Adrenal gland (tissue), 12 donors: ENCODE data around the gene UNC13C. TPM values are rescaled to one million over a fixed set of nuclear protein-coding genes. Genes with fewer than 3 reads are reported as not detected.

ENCODE experiments used
- DNase-seq, 7 donors: peaks; one replicate each; pipeline ENCODE4 v3.0.0-alpha.2; 2019 to 2020
- H3K27ac ChIP-seq, 5 donors: fragments of 200-600 bp; sonication (generic) in 4 of 5; 1 replicate in 3 of 5; 2 replicates in 2 of 5; pipeline versions ENCODE4 v1.5.1 to v1.8.0; 2016 to 2020; ENCODE audit warnings: mild to moderate bottlenecking in 1 of 5
- H3K27me3 ChIP-seq: fragments of 200-600 bp; 2 replicates; pipeline ENCODE4 v1.8.0; 2021
- H3K36me3 ChIP-seq, 2 donors: fragments of 200-600 bp; replicated peaks in 1 of 2; 1 replicate in 1 of 2; 2 replicates in 1 of 2; pipeline versions ENCODE4 v1.5.1 to v1.8.0; 2018 to 2022
- H3K4me1 ChIP-seq, 2 donors: fragments of 200-600 bp; replicated peaks in 1 of 2; 1 replicate in 1 of 2; 2 replicates in 1 of 2; pipeline versions ENCODE4 v1.5.1 to v1.8.0; 2018 to 2021
- H3K4me3 ChIP-seq, 4 donors: fragments of 200-600 bp; sonication (generic) in 3 of 4; one replicate each; pipeline ENCODE4 v1.5.1; 2016 to 2018
- H3K9me3 ChIP-seq, 3 donors: fragments of 200-600 bp; sonication (generic) in 1 of 3; replicated peaks in 1 of 3; 1 replicate in 2 of 3; 2 replicates in 1 of 3; pipeline versions ENCODE4 v1.5.1 to v1.8.0; 2016 to 2021
- CTCF ChIP-seq, 6 experiments: fragments of 450-650 bp in 4 of 6; fragments of 200-600 bp in 2 of 6; sonication (generic) in 1 of 6; IDR thresholded peaks; 1 replicate in 5 of 6; 2 replicates in 1 of 6; pipeline versions ENCODE4 v1.5.1 to v1.8.0; 2016 to 2021; ENCODE audit warnings: antibody characterized with exemption in 6 of 6, mild to moderate bottlenecking in 2 of 6, moderate library complexity in 1 of 6
- POLR2A ChIP-seq, 2 donors: fragments of 450-650 bp; IDR thresholded peaks; one replicate each; pipeline ENCODE4 v1.6.1; 2017; ENCODE audit warnings: antibody characterized with exemption in 2 of 2, mild to moderate bottlenecking in 2 of 2, moderate library complexity in 1 of 2
- WGBS, 4 donors: extraction: QIAGEN DNeasy Blood & Tissue Kit in 2 of 4; methylation state at CpG; one replicate each; pipeline versions ENCODE4 v1.1.5 to v1.1.7; 2013 to 2017; 5-methylcytosine and 5-hydroxymethylcytosine counted together
- intact Hi-C, 2 donors: fragments of 100-400 bp; cut with DNase I; formaldehyde crosslinking; loops; one replicate each; pipeline versions ENCODE4 v1.14.1 to v1.15.0; 2022 to 2023
- polyA plus RNA-seq, 3 donors: library from polyadenylated mRNA; stranded (reverse); fragments of 200-250 nt in 2 of 3; fragments of 350-450 nt in 1 of 3; fragmentation: Illumina TruSeq in 1 of 3; extraction: RNeasy Lipid Tissue Mini Kit (QIAGEN cat#74804) in 1 of 3; gene quantifications; one replicate each; pipeline ENCODE4 v1.2.3, GENCODE V29; 2013 to 2014
- total RNA-seq, 9 donors: library from RNA; depleted of rRNA in 4 of 9; stranded (reverse); fragments of >200 nt in 4 of 9; fragments of 120-200 nt in 1 of 9; fragmentation: NEBNext Ultra II Directional in 1 of 9; extraction: Animal tissue kit (Norgen Biotek cat#: 25700) in 1 of 9; gene quantifications; one replicate each; pipeline versions ENCODE4 v1.1.0 to v1.2.4, GENCODE V29; 2013 to 2023
- donor health status: healthy with polysubstance abuse.
- donor health status: Bipolar disorder and iron deficiency.
- donor health status: DM: yes; HTN: yes; CAD: no.
- donor health status: DM: no; HTN: no; CAD: no.
- donor health status: DM: no; HTN: no; CAD: no.
- donor health status: DM: yes; HTN: yes; CAD: no.

UNC13C gene
- total and polyA plus RNA-seq, 12 donors = 0.04 to 0.61 (median 0.20) TPM; not detected in 4

GRCh38 chr15:54187325-54187724 is 209.1 kb downstream of the UNC13C start:
- intact Hi-C loops = no loop called here
- no peaks in the 10 kb centered on the region for H3K36me3 ChIP-seq
- H3K27ac ChIP-seq = no peak overlapping the region
- H3K9me3 ChIP-seq = no peaks in the 10 kb centered on the region
- no peak overlapping the region for H3K4me3 ChIP-seq
- DNase-seq = no peak
- H3K4me1 ChIP-seq = no peaks in the 10 kb centered on the region
- TF ChIP-seq POLR2A (IDR thresholded peaks at IDR 0.05) (no peak), CTCF (IDR thresholded peaks at IDR 0.05) (no peak)
- no peaks in the 10 kb centered on the region for H3K27me3 ChIP-seq
- WGBS, 4 donors = 66 to 76% (median 73%) methylated on average over 1 of the region's 1 CpG

GRCh38 chr15:54197995-54198394 is 219.8 kb downstream of the UNC13C start:
- WGBS, 4 donors = 67 to 80% (median 79%) methylated on average over 1 of the region's 1 CpG
- TF ChIP-seq CTCF (IDR thresholded peaks at IDR 0.05) (no peak), POLR2A (IDR thresholded peaks at IDR 0.05) (no peak)
- intact Hi-C loops = no loop called here

GRCh38 chr15:54206586-54207321 is 228.5 kb downstream of the UNC13C start:
- no peak for DNase-seq
- TF ChIP-seq CTCF (IDR thresholded peaks at IDR 0.05) (no peak), POLR2A (IDR thresholded peaks at IDR 0.05) (no peak)
- whole genome bisulfite sequencing, 4 donors = 76 to 84% (median 80%) methylated on average over 7 of the region's 7 CpGs
- H3K27ac ChIP-seq = no peak overlapping the region
- H3K4me3 ChIP-seq = no peak overlapping the region
- no peaks in the 10 kb centered on the region for H3K27me3 ChIP-seq
- intact Hi-C loops = no loop called here
- no peaks in the 10 kb centered on the region for H3K9me3 ChIP-seq
- no peaks in the 10 kb centered on the region for H3K4me1 ChIP-seq
- no peaks in the 10 kb centered on the region for H3K36me3 ChIP-seq

More at GRCh38 chr15:54197995-54198394, 219.8 kb downstream of the UNC13C start:
- H3K27me3 ChIP-seq = no peaks in the 10 kb centered on the region
- H3K36me3 ChIP-seq = no peaks in the 10 kb centered on the region
- DNase-seq = no peak
- no peak overlapping the region for H3K4me3 ChIP-seq
- H3K4me1 ChIP-seq = no peaks in the 10 kb centered on the region
- H3K27ac ChIP-seq = no peak overlapping the region
- no peaks in the 10 kb centered on the region for H3K9me3 ChIP-seq

GRCh38 chr15:54208786-54209185 is 230.5 kb downstream of the UNC13C start:
- no peak for DNase-seq
- intact Hi-C loops = no loop called here
- TF ChIP-seq CTCF (IDR thresholded peaks at IDR 0.05) (no peak), POLR2A (IDR thresholded peaks at IDR 0.05) (no peak)

More at GRCh38 chr15:54208786-54209185, 230.5 kb downstream of the UNC13C start:
- H3K27ac ChIP-seq = no peak overlapping the region
- H3K4me1 ChIP-seq = no peaks in the 10 kb centered on the region
- H3K9me3 ChIP-seq = no peaks in the 10 kb centered on the region
- H3K36me3 ChIP-seq = no peaks in the 10 kb centered on the region
- H3K27me3 ChIP-seq = no peaks in the 10 kb centered on the region
- no peak overlapping the region for H3K4me3 ChIP-seq
- WGBS, 4 donors = 74 to 78% (median 77%) methylated on average over 2 of the region's 2 CpGs
